Heart left ventricle (tissue), 13 donors: Measurements from ENCODE around the gene CTBP1.

Source experiments
- CTCF ChIP-seq, 12 donors: fragments of 200-600 bp; sonication (generic) in 4 of 12; IDR thresholded peaks; one replicate each; pipeline versions ENCODE4 v1.5.0 to v1.8.0; 2018 to 2022; ENCODE audit warnings: antibody characterized with exemption in 12 of 12, mild to moderate bottlenecking in 5 of 12
- POLR2A ChIP-seq, 2 donors: fragments of 450-650 bp; IDR thresholded peaks; one replicate each; pipeline ENCODE4 v1.6.1; 2017; ENCODE audit warnings: antibody characterized with exemption in 2 of 2, mild to moderate bottlenecking in 2 of 2, moderate library complexity in 2 of 2
- donor health status: ischemic (EF 13 %, LVEDD 7.1; RV severe dilation, severe dysfunction).
- donor health status: DM: no; HTN: yes; CAD: no.
- donor health status: DM: no; HTN: no; CAD: no.
- donor health status: ischemic (EF 25% LVEDD 6.9; RV normal size, moderate dysfunction).
- donor health status: ischemic (EF 25% LVEDD 5.7; RV mildly dilated, moderate dysfunction).
- donor health status: ischemic (EF 35%, LVEDD 5.7; RV mildly dilated, moderate dysfunction).
- donor health status: nonischemic (EF 11% LVEDD 7.7; RV severe dilation, severe dysfunction).
- donor health status: DM: yes; HTN: yes; CAD: no.
- donor health status: PGD.
- donor health status: ischemic (EF 29% LVEDD 5.4; RV normal size, mild dysfunction).
- donor health status: nonischemic (EF 23%, LVEDD 6.1; RV moderate dilation, normal function).

- TF ChIP-seq CTCF (IDR thresholded peaks at IDR 0.05), result no peak
- no peak for TF ChIP-seq POLR2A (IDR thresholded peaks at IDR 0.05)
Measured at GRCh38 chr4:1279253-1279652, 30.3 kb upstream of the CTBP1 start.
